ENCODE results near the gene TMEM151B. TPM values are rescaled to one million over a fixed set of nuclear protein-coding genes. Genes with fewer than 3 reads are reported as not detected.
A peak's percentile ranks its signal among the peaks of the same experiment; 100 is the strongest.

TMEM151B gene
- total RNA-seq, 1 experiment from 2014 or later = 9.9 TPM

DNA sequence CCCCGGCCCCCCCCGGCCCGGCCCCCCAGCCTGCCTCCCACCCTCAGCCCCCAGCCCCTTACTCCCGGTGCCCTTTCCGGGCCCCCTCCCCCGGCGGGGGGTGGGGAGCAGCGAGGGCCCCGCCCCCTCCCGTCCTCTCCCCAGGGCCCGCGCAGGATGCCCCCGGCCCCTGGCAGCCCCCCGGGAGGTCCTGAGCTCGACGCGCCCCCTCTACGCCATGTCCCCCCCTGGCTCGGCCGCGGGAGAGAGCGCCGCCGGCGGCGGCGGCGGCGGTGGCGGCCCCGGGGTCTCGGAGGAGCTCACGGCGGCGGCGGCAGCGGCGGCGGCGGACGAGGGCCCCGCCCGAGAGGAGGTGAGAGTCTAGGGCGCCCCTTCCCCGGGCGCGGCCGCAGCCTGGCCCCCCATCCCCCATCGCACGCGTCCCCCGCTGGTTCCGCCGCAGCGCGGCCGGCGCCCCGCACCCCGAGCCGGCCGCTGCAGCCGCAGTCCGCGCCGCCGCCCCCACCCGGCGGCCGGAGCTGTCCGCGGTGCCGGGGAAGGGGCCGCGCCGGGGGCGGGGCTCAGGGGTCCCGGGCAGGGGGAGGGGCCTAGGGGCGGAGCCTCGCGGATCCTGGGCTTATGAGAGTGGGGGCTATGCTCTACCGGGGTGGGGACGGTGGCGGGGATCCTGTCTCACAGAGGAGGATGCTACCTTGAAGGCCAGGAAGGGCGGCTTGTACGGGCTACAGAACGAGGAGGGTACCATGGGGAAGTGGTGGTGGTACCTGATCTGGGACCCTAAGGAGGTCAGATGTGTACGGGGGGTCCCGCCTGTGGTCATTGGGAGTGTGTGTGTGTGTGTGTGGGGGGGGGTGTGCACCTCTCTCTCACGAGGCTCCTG, 516 bp downstream of the TMEM151B start:
- peak overlapping the region; percentile 53 for H3K4me3 ChIP-seq (ENCODE audit: low read depth, low read length, poor library complexity, severe bottlenecking)
- H3K27ac ChIP-seq (ENCODE audit: low read depth, low read length, poor library complexity, severe bottlenecking) = no peak overlapping the region
- no TSS peak for BruUV-seq (replicated peaks)
- intact Hi-C loops (cut with micrococcal nuclease; ENCODE audit: unreplicated experiment) = no loop called here
- H3K9me3 ChIP-seq (ENCODE audit: low read depth, low read length, poor library complexity, severe bottlenecking) = no peaks in the 10 kb centered on the region
- TF ChIP-seq, protein P1, sequence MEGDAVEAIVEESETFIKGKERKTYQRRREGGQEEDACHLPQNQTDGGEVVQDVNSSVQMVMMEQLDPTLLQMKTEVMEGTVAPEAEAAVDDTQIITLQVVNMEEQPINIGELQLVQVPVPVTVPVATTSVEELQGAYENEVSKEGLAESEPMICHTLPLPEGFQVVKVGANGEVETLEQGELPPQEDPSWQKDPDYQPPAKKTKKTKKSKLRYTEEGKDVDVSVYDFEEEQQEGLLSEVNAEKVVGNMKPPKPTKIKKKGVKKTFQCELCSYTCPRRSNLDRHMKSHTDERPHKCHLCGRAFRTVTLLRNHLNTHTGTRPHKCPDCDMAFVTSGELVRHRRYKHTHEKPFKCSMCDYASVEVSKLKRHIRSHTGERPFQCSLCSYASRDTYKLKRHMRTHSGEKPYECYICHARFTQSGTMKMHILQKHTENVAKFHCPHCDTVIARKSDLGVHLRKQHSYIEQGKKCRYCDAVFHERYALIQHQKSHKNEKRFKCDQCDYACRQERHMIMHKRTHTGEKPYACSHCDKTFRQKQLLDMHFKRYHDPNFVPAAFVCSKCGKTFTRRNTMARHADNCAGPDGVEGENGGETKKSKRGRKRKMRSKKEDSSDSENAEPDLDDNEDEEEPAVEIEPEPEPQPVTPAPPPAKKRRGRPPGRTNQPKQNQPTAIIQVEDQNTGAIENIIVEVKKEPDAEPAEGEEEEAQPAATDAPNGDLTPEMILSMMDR (conservative IDR thresholded peaks at IDR 0.05; ENCODE audit: low read depth, low read length) = no peak
- TF ChIP-seq EZH2 (IDR thresholded peaks at IDR 0.05; ENCODE audit: borderline replicate concordance, low read depth, low read length, poor library complexity, severe bottlenecking) = no peak
- H3K36me3 ChIP-seq (ENCODE audit: insufficient read depth, low read length, poor library complexity, severe bottlenecking) = no peaks in the 10 kb centered on the region
- no peak for DNase-seq (ENCODE audit: low spot score)
- POLR2A ChIA-PET (ENCODE audit: low non-redundant PET) = interaction anchor here (0.6 kb wide), 1 partner anchor 14 kb away, joined by 6 read pairs; no protein-coding TSS in a partner anchor
- H3K4me1 ChIP-seq (ENCODE audit: insufficient read depth, low read length, poor library complexity, severe bottlenecking) = peaks cover 8% of the 10 kb centered on the region
- CTCF ChIA-PET = interaction anchor here (0.7 to 1.7 kb wide), 5 partner anchors 34 to 347 kb away, joined by 3 to 6 read pairs (median 3); partner anchors contain the start of gene AARS2
- H3K27me3 ChIP-seq (replicated peaks; ENCODE audit: insufficient read depth, low read depth, low read length, poor library complexity) = no peaks in the 10 kb centered on the region

DNA sequence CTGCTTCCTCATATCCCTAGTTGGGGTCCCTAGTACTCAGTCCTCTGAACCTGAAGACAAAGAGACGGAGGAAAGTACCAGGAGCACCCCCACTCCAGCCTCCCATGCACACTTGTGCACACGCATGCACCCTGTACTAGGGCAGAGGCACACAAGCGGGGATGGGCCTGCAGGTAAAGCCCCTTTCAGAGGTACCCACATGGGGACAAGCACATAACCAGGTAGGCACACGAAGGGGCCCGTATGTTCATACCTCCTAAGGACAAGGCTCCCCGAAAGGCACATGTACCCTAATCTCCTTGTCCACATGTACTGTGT, 1.1 kb downstream of the TMEM151B start:
- POLR2A ChIA-PET (ENCODE audit: low non-redundant PET) = no interaction called here

GRCh38 chr6:44271914-44272313, 1.7 kb downstream of the TMEM151B start:
- Histone ChIP-seq H3K36me3 (ENCODE audit: insufficient read depth, low read length, poor library complexity, severe bottlenecking) (no peaks in the 10 kb centered on the region), H3K9me3 (ENCODE audit: low read depth, low read length, poor library complexity, severe bottlenecking) (no peaks in the 10 kb centered on the region), H3K4me1 (ENCODE audit: insufficient read depth, low read length, poor library complexity, severe bottlenecking) (peaks cover 8% of the 10 kb centered on the region), H3K27ac (ENCODE audit: low read depth, low read length, poor library complexity, severe bottlenecking) (no peak overlapping the region), H3K27me3 (replicated peaks; ENCODE audit: insufficient read depth, low read depth, low read length, poor library complexity) (no peaks in the 10 kb centered on the region), H3K4me3 (ENCODE audit: low read depth, low read length, poor library complexity, severe bottlenecking) (no peak overlapping the region)
- no TSS peak for BruUV-seq (replicated peaks)
- DNase-seq (ENCODE audit: low spot score) = no peak
- ChIA-PET POLR2A (ENCODE audit: low non-redundant PET) (no interaction called here), CTCF (interaction anchor here (0.6 kb wide), 1 partner anchor 33 kb away, joined by 4 read pairs; no protein-coding TSS in a partner anchor)
- no peak for TF ChIP-seq EZH2 (IDR thresholded peaks at IDR 0.05; ENCODE audit: borderline replicate concordance, low read depth, low read length, poor library complexity, severe bottlenecking)
- TF ChIP-seq, protein P1 (conservative IDR thresholded peaks at IDR 0.05; ENCODE audit: low read depth, low read length) = no peak
- intact Hi-C loops (cut with micrococcal nuclease; ENCODE audit: unreplicated experiment) = no loop called here

More for the DNA sequence above, 1.1 kb downstream of the TMEM151B start:
- Histone ChIP-seq H3K36me3 (ENCODE audit: insufficient read depth, low read length, poor library complexity, severe bottlenecking) (no peaks in the 10 kb centered on the region), H3K9me3 (ENCODE audit: low read depth, low read length, poor library complexity, severe bottlenecking) (no peaks in the 10 kb centered on the region), H3K27ac (ENCODE audit: low read depth, low read length, poor library complexity, severe bottlenecking) (no peak overlapping the region), H3K4me1 (ENCODE audit: insufficient read depth, low read length, poor library complexity, severe bottlenecking) (peaks cover 8% of the 10 kb centered on the region), H3K4me3 (ENCODE audit: low read depth, low read length, poor library complexity, severe bottlenecking) (peak overlapping the region; percentile 53), H3K27me3 (replicated peaks; ENCODE audit: insufficient read depth, low read depth, low read length, poor library complexity) (no peaks in the 10 kb centered on the region)
- CTCF ChIA-PET = interaction anchor here (0.6 kb wide), 1 partner anchor 33 kb away, joined by 4 read pairs; no protein-coding TSS in a partner anchor
- intact Hi-C loops (cut with micrococcal nuclease; ENCODE audit: unreplicated experiment) = no loop called here
- no peak for DNase-seq (ENCODE audit: low spot score)
- no TSS peak for BruUV-seq (replicated peaks)
- no peak for TF ChIP-seq EZH2 (IDR thresholded peaks at IDR 0.05; ENCODE audit: borderline replicate concordance, low read depth, low read length, poor library complexity, severe bottlenecking)
- TF ChIP-seq, protein P1 (conservative IDR thresholded peaks at IDR 0.05; ENCODE audit: low read depth, low read length) = no peak
